ENCODE data around the gene IRF2.
"Not testable (repeated sequence)": the region's sequence is repeated elsewhere in the genome, so short reads cannot be mapped to it uniquely, and the experiment has no call there.

IRF2 gene

GRCh38 chr4:184385705-184386141, 88.6 kb downstream of the IRF2 start:
- DNase-seq, result peak; percentile 56

DNA sequence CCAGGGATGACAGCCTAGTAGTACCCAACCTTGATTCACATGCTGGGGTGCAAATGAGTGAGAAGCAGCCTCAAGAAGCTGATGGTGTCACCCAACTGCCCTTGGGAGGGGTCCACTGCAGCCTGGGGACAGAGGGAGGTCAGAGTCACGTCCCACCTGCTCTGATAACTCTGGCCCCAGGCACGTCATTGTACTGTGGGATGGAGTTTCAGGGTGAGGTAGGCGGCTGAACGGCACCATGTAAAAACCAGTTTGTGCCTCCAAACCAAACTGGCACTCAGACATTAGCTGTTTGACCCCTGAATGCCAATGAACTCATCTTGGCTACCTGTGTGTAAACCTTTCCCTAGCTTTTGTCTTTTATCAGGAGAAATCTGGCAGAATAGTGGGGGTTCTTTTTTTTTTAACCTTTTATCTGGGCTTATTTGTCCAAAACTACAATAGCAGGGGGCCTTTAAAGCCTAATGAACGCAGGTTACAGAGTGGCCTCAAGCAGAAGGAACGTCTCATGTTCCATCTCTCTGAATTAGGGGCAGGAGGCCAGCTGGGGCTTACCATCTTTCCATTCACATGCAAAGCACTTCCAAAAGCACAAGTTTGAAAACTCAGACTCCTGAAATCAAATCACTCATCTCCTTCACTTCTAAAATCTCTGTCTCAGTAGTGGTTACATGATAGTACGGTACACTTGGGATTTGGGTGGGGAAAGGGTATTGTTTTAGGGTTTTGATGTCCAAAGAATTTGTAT, 89.4 kb downstream of the IRF2 start:
- no peak for DNase-seq

DNA sequence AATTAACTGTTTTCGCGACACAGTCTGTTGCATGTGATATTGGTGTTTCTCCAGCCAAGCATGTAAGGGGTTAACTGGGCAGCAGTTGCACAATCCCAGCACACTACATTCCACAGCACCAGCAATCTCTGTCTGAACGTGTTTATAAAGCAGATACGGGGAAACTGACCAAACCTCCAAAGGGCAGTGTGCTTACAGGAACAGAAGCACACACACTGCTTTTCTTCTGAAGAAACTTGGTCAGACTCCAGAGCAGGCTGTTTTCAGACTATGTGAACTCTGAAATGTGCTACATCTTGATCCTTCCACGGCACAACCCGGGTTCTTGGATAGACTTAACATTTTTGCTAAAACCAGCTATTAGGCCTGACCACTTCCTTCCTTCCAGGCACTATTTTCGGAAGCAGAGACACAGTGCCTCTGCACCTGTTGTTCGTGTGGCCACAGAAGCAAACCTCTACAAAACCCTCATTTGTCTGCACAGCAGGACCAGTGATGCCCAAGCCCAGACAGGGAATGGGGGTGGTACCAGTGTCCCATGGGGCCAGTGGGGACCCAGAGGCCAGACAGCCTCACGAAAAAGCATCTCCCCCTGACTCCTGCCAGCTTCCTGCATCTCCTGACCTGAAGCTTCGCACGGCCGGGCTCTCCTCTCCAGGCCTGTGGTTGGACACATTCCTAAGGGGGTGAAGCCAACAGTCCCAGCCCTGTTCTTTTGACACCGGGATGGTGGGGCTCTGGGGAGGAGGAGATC, 90.1 kb downstream of the IRF2 start:
- peak; percentile 39 for DNase-seq

DNA sequence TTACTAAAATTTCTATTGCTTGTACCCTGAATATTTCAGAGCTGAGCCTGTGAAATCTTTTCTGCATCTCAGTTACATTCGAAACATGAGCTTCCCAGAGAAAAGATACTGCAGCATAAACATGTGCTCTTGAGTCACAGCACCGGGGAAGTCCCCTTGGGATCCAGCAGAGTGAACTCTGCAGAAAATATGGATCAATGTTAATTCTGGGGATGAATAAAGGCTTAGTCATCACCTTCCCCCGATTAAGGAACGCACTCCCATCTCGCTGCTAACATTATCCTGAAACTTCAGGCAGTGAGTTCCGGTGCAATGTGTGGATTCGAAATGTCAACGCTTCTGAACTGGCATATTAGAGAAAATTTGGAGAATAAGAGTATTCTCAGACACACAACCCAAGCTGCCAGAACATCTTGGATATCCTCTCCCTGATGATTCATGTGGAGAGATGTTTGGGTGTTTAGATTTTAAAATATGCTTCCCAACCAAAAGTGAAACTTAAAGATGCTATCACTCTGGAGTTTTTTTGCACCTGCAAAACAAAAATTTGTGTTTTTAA, 90.8 kb downstream of the IRF2 start:
- no peak for DNase-seq

DNA sequence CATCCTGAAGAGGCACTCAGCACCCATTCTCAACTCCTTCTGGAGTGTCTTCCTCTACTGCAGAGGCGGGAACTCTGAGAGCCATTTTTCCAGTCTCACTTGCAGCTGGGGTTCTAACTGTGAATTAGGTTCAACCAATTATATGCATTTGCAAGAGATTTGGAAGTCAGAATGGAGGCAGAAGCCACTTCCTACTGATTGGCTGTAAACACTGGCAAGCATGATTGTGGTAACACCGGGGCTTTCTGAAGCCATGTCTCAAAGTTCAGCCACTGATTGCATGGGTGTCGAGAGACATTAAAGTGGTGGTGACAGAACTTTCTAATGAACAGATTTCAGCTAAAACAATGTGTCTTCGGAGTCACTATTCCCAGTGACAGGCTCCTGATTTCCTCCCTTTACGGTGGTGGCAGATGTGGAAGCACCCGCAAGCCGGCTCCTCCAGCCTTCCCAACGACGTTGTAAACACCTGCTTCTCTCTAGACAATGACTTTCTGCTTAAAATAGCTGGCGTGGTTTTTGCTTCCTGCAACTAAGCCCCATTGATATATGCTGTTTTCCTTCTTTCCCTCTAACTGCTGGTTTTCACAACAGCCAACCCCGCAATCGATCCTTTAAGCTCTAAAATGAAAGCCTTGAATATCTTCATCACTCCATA, 92.0 kb downstream of the IRF2 start:
- no peak for DNase-seq

DNA sequence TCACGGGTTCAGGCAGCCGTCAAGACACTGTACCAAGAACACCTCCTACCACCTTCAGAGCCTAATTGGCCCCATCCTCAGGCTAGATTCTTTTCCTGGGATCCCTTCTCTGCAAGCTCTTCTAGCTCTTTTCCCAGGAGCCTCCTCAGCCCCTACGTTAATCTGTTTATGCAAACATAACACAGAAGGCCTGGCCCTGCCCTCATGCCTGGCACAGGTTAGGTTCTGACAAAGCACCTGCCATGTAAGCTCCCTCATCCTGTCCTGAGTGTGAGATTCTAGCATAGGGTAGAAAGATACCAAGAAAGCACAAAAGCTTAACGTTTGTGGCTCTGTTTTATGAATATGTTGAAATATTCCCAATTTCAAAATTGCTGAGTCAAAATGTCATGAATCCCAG, 93.6 kb downstream of the IRF2 start:
- DNase-seq, result no peak

GRCh38 chr4:184380214-184380613, 94.1 kb downstream of the IRF2 start:
- DNase-seq, result not testable (repeated sequence)

- no peak for DNase-seq
Measured at GRCh38 chr4:184376923-184377322, 97.4 kb downstream of the IRF2 start.

- DNase-seq, result no peak
Measured at GRCh38 chr4:184376126-184376838, 98.1 kb downstream of the IRF2 start.

DNA sequence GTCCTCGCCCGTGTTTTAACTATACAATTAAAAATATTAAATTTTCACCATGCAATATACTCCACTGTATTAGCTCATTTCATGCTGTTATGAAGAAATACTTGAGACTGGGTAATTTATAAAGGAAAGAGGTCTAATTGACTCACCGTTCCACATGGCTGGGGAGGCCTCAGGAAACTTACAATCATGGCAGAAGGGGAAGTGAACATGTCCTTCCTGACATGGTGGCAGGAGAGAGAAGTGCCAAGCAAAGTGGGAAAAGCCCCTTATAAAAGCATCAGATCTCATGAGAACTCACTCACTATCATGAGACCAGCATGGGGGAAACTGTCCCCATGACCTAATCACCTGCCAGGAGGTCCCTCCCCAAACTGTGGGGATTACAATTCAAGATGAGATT, 98.7 kb downstream of the IRF2 start:
- DNase-seq, result not testable (repeated sequence)

DNA sequence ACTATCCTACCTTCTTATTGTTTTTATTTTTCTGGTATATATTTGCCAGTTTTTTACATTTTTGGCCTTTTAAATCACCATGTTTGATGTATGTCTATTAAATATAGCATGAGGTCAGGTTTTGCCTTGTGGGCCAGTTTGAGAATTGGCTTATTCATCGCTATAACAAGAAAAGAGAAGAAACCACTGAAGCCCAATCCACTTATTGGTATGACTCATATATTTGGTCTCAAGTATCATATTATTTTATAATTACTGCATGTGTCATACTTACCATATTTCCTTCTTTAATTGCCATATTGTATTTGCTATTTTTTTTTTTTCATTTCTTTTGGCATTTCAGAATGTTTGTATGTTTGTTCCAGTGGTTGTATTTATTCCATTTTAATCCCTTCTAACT, 99.3 kb downstream of the IRF2 start:
- no peak for DNase-seq

GRCh38 chr4:184373886-184374405, 100.4 kb downstream of the IRF2 start:
- DNase-seq, result no peak

DNA sequence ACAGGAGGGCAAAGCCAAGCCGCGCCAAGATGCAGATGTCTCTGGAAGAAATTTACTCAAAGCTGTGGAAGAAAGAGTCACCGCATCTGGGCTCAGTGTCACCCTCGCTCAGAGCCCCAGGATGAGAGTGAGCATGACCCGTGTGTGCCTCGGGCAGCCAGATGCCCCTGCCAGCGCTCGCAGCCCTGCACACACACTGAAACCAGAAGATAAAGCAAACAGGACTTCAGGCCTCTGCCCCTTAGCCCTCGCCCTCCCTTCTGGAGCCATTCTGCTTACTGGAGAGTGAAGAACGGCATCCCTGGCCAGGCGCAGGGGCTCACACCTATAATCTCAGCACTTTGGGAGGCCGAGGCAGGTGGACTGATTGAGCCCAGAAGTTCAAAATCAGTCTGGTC, 103.0 kb downstream of the IRF2 start:
- DNase-seq, result no peak

DNA sequence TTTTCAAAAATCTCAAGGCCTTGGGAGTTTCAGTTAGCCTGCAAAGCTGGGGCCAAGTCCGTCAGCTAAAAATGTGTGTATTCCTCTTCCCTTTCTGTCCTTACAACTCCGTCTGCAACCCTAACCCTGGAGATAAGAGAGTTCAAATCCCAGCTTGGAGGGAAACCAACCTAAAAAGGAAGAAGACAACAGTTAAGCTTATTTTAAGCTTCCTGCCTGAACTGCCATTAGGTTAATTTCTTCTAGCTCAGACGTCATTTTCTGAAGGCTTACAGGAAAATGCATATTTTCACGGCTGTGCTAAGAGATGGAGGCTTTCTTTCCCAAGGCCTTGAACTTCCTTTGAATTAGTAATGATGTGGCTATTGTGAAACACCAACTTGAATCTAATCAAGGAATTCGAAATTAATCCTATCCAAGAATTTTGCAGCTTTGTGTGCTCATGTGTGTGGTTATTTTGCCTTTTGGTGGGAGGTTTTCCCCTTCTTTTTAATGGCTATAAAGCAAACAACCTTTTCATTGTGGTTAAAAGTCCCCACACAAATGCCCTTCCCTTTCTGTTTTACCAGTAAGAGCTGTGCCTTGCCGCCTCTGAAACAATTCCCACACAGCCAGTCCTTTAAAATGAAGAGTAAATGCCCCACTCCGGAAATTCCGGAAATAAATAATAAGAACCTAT, 103.5 kb downstream of the IRF2 start:
- DNase-seq, result no peak

- no peak for DNase-seq
Measured at GRCh38 chr4:184369871-184370270, 104.5 kb downstream of the IRF2 start.

DNA sequence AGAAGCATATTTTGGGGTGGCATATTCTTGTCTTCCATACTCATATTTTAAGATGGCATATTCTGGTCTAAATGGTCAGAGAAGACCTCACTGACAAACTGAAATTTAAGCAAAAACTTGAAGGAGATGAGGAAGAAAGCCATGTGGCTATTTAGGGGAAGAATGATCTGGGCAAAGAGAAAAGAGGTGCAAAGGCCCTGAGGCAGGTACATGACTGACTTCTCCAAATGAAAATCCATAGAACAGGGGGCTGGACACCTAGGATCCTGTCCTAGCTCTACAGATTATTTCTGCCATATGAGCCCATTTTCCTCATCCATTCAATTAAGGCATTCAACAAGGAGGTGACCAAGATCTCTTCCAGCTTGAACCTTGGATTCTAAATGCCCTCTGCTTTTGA, 105.6 kb downstream of the IRF2 start:
- no peak for DNase-seq

DNA sequence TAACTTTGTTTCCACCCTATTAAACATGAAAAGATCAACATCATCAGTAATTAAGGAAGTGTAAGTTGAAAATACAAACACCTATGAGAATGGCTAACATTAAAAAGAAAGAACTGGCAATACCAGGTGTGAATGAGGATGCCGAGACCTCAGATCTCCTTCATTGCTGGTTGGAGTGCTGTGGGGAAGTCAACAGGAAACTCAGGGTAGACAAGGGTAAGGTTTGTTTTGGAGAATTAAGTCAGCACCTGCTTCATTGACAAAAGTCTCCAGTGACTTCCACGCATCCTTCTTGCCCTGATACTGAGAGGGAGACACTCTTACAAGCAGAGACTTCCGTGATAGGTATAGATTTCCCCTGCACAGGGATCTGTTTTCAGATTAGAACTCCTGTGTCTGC, 106.1 kb downstream of the IRF2 start:
- DNase-seq, result no peak

DNA sequence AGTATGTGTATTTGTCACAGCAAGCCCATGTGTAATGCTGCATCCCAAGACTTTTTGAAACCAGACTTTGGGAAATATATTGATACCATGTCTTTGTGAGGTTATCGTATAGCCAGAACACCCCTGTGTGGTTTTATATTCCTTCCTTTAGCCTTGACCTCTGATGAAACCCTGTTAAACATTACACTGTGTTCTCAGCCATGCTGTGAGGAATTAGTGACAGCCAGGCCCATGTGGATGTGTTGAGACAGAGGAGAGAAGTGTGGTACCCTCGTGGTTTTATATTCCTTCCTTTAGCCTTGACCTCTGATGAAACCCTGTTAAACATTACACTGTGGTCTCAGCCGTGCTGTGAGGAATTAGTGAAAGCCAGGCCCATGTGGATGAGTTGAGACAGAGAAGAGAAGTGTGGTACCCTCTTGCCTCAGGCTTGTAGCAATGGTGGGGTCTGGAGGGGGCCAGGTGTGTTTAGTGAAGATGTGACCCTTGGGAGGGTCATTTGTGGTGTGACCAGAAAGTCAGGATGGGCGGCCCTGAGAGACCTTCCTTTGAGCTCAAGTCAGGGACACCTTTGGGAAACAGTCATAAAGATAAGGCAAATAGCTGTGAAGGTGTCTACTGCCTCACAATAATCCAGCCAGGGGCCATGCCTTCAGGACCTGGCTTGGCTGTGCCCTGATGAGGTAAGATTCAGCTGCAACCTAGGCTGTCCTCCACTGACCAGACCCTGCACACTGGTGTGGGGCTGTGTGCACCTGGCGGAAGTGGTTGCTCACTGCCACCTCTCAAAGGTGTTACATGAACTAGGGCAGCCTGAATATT, 110.0 kb downstream of the IRF2 start:
- DNase-seq, result no peak

- DNase-seq, result no peak
Measured at GRCh38 chr4:184363258-184363657, 111.1 kb downstream of the IRF2 start.

- DNase-seq, result no peak
Measured at GRCh38 chr4:184362396-184362795, 112.0 kb downstream of the IRF2 start.

DNA sequence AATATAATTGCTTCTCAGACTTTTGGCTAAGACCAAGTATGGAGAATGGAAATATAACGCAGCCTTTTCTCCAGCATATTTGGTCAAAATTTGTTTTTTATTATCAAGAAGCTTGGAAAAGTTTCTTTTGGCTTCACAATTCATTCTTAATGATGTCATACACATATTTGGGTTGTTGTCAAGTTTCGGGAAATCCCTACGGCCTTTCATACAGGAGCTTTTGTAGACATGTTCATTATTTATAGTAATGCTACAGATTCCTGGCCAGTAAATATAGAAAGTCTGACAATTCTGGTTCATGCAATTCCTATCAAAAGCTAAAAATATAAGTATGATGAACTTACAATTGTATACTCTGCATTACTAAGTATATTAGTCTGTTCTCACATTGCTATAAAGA, 112.9 kb downstream of the IRF2 start:
- DNase-seq, result no peak

Data from hematopoietic multipotent progenitor cell treated with erythropoietin and hydrocortisone succinate and interleukin-3 and kit ligand, for 6 days (in vitro differentiated cells).